RPMI8226 (cell line): ENCODE data around the gene PACS1.

Experiments used
- DNase-seq: peaks from one replicate; pipeline ENCODE4 v3.0.0-alpha.2; 2015

The PACS1 gene

DNA sequence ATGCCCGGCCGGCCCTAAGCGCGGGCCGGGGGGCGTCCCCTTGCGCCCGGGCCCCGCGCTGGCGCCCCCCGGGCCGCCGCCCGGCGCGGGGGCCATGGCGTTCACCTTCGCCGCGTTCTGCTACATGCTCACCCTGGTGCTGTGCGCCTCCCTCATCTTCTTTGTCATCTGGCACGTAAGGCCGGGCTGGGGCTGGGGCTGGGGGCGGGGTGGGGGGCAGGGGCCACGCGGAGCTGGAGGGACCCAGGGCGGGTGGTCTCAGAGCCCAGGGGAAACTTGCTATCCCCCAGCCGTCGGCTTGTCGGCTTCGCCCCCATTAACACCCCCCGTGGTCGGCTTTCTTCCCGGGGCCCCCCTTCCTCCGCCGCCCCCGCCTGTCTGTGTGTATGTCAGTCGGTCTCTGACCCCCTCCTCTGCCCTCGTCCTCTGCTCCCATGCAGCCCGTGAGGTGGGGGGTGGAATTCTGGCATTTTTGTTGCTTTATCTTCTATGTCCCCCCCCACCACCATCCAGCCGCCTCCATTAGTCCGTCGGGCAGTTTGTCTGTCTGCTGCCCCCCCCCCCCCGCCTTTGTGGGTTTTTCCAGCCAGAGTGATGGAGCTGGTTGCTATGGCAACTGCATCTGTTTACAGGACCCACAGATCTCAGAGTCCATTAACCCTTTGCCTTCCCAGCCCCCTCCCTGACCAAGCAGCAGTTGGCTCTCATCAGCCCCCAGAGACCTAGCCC is 208.5 kb downstream of the PACS1 start:
- no peak for DNase-seq

GRCh38 chr11:66279092-66279734 is 209.1 kb downstream of the PACS1 start:
- DNase-seq, result no peak

DNA sequence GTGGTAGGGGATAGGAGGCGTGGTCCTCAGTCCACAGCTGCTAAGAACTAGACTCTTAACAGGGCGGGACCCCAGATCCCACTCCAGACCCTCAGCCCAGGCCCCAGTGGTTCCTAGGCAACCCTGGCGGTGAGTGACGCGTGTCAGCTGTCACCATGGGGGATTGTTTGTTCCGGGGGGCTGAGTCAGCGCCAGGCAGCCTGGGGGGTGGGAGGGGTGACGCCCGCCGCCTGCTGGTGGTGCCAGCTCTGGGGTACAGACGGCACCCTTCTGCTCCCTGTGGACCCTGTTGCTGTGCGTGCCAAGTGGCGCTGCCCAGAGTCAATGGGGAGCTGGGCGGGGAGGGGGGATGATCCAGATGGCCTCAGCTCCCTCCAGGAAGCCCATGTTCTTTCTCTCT is 210.4 kb downstream of the PACS1 start:
- DNase-seq, result no peak

DNA sequence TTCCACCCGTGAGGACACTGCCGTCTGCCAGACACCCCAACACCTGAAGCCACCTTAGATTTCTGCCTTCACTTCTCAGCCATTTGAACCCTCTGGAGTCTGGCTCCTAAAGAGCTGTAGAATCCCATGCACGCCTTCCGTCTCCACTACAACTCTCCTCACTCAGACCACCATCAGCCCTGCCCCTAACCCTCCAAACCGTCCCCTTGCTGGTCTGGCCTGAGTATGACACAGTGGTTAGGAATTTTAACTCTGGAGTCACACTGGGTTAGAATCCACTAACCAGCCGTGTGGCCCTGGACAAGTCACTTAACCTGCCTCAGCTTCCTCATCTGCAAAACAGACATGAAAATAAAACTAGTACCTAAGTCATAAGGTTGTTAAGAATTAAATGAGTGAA is 210.9 kb downstream of the PACS1 start:
- no peak for DNase-seq

DNA sequence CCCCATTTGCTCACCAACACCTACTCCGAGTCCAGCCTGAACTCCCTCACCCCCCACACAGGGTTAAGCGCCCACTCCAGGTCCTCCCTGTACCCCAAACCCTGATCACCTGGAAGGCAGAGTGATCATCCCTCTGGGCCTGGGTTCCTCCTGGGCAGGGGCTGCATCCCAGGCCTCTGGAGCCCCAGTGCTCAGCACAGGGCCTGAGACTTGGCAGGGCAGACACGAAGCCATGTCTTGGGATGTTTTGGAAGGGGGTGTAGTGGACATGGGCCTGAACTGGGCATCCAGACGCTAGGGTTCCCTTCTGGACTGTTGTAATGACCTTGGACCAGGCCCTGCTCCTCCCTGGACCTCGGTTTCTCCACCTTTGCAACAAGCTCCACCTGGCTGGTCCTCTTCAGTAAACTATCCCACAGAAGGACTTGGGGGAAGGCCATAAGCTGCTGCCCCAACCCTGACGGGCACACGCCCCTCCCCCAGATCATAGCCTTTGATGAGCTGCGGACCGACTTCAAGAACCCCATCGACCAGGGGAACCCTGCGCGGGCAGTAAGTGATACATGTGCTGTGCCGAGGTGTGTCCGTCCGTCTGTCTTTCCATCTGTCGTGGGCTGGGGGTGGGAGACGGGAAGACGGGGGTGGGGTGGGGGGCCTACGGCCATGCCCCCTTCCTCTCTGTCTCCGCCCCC is 211.8 kb downstream of the PACS1 start:
- no peak for DNase-seq

DNA sequence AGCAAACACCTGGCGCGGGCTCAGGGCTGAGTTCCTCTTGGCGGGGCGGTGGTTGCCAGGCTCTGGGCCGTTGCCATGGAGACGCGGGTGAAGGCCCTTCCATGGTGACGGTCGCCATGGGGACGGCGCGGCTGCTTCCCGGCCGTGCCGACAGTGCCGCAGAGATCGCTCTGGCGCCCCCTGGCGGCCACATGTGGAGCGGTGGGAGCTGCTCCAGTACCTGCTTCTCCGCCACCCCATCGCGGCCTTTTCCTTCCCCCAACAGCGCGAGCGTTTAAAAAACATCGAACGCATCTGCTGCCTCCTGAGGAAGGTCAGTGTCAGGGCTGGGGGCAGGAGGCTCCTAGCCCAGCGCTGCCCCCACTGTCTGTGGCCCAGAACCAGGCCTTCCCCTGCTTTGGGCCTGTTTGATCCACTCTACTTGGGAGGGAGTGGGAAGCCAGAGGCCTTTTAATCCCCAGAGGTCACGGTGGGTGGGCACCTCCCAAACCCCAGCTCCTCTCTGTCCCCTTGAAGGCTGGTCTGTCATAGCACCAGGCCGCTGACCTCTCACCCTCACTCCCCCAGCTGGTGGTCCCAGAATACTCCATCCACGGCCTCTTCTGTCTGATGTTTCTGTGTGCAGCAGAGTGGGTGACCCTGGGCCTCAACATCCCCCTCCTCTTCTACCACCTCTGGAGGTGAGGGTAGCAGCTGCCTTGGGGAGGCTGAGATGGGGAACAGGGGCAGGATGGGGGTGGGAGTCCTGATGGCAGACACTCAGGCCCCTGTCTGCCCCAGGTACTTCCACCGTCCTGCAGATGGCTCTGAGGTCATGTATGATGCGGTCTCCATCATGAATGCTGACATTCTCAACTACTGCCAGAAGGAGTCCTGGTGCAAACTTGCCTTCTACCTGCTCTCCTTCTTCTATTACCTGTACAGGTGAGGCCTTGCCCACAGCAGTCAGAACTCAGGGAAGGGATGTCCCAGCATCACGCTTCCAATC is 212.7 kb downstream of the PACS1 start:
- peak; percentile 100 for DNase-seq

DNA sequence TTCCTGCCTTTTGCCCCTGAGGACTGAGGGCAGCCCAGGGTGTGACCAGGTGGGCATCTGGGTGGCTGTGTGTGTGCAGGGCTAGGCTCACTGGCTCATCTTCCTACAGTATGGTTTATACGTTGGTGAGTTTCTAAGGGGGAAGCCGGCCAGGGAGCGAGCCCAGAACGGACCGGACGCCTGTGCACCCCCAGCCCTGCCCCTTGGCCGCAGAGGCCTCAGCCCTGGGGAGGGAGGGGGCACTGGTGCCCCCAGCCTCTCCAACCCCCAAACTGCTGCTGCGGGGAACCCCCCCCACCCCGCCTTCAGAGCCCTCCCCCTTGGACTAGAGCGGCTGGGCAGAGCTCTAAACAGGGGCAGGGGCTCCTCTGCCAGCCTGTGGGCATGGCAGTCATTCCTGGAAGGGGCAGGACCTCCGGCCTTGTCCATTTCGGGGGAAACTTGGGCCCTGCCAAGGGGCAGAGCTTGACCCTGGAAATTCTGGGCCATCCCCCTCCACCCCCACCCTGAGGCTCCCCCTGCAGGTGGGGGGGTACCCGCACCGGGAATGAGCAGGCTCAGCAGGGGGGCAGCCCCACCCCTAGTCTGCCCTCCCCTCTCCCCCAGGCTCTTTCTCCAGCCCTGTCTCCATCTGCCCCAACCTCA is 213.5 kb downstream of the PACS1 start:
- no peak for DNase-seq

DNA sequence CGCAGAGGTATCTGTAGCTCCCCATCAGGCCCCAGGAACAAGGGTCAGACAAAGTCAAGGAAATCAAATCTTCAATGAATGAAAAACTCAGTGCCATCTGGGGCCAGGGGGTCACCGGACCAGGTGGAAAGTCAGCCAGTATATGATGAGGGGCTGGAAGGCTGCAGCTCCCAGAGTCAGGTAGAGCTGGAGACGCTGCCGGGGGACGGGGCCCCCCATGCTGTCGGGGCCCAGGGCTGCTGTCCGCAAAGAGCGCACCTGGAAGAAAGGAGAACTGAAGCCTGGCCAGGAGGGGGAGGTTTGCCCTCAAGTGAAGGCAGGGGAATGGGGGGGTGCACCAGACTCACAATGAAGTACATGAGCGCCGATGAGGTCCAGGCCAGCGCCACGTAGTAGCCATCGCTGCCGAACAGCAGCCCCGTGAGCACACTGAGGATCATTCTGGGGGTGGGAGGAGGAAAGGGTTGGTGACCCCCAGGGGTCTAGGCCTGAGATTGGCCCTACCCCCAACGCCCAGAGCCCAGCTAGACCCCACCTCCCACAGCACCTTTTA is 214.5 kb downstream of the PACS1 start:
- no peak for DNase-seq

DNA sequence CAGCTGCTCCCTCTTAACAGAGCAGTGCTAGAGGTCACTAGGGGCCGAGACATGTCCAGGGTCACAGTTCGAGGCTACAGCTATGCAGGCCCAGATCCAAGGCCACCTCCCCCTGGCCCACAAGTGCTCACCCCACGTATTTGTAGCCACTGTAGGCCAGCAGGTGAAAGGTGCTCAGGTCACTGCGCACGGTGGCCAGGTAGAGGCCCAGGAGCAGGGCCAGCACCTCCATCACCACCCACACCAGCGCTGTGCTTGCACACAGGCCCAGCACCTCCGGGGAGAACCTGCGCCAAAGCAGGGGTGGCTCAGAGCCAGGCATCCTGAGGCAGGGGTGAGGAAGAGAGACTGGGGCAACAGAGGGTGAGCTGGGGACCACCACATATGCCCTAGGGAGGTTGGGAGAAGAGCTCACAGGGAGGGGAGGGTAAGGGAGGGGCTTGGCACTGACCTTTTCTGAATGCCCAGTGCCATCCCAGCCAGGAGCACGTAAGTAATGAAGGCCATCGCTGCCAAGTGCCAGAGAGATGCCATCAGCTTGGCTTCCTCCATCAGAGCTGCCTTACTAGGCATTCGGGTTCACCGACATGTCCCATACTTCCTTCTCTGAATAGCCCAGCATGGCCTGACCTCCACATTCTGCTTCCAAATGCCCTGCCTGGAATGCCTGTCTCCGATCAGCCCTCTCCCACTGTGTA is 215.3 kb downstream of the PACS1 start:
- DNase-seq, result no peak

- no peak for DNase-seq
Observed at GRCh38 chr11:66286699-66287098, 216.6 kb downstream of the PACS1 start.

GRCh38 chr11:66287211-66287888 is 217.3 kb downstream of the PACS1 start:
- no peak for DNase-seq

- DNase-seq, result peak; percentile 41
Observed at GRCh38 chr11:66287889-66288670, 218.0 kb downstream of the PACS1 start.

- DNase-seq, result peak; percentile 100
Observed at GRCh38 chr11:66288671-66289547, 218.8 kb downstream of the PACS1 start, which contains the start of gene YIF1A. TSS of gene YIF1A (minus strand) at chr11:66289143. CDS start at chr11:66288985, 158 bp downstream.

GRCh38 chr11:66289548-66290329 is 219.7 kb downstream of the PACS1 start:
- peak; percentile 89 for DNase-seq

GRCh38 chr11:66290330-66290621 is 220.2 kb downstream of the PACS1 start:
- DNase-seq, result no peak

GRCh38 chr11:66291303-66291705 is 221.2 kb downstream of the PACS1 start:
- DNase-seq, result no peak

DNA sequence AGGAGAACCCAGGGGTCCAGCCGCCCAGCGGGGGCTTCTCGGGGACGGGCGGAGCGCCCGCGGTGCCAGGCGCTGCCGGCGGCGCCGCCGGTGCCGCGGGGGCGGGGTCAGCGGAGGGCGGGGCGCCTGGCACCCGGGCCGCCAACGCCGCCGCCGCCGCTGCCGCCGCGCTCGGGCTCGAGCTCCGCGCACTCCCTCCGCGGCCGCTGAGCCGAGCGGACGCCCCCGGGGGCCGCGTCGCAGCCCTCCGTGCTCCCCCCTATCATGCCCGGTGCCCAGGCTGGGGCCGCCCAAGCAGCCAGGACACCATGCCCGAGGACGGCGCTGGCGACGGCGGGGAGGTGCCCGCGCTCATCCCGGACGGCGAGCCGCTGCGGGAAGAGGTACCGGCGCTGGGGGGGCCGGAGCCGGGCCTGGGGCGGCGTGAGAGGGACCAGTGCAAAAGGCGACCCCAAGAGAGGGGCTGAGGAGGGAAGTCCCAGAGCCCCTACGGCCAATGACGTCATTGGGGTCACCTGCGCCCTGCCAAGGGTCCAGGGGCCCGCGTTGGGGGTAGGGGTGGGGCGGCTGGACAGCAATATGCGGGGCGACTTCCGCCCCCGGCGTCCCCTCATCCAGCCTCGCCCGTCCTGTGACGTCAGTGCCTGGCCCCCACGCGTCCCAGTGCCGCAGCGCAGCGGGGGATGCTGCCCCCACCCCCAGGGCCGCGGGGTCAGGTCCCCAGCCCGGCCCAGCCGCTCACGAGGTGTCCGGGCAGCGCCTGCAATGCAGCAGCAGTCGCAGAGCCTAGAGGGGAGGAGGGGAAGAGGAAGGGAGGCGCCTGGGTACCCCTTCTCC is 221.9 kb downstream of the PACS1 start, which contains the start of gene TMEM151A:
Gene TMEM151A, plus strand, starts transcription at position 189 of the 837 bp plus-strand sequence. Its CDS starts 120 bp downstream, at position 309.
- DNase-seq, result peak; percentile 56
